Neural cell (in vitro differentiated cells): ENCODE results near the gene DNAJC8. TPM values are rescaled to one million over a fixed set of nuclear protein-coding genes. Genes with fewer than 3 reads are reported as not detected.

Experiments
- H2AFZ ChIP-seq: fragments of 200-600, 300-800 bp; sonication (generic), shearing (Covaris generic); 2 replicates; pipeline ENCODE4 v1.6.0; 2014; ENCODE audit warnings: low read depth, mild to moderate bottlenecking, antibody characterized with exemption, low read length, moderate library complexity
- H3F3A ChIP-seq: fragments of 200-600 bp; shearing (Covaris generic); 2 replicates; pipeline ENCODE4 v1.6.1; 2016; ENCODE audit warnings: mild to moderate bottlenecking, moderate library complexity, mixed read lengths, antibody characterized with exemption, low read length; ENCODE audit not compliant: insufficient read depth, poor library complexity, severe bottlenecking
- H3K27ac ChIP-seq: fragments of 200-600, 300-800 bp; sonication (generic), shearing (Covaris generic); 2 replicates; pipeline ENCODE4 v1.5.1; 2014; ENCODE audit warnings: mild to moderate bottlenecking, low read length, moderate library complexity
- H3K27me3 ChIP-seq: fragments of 300-800, 200-600 bp; sonication (generic), shearing (Covaris generic); 2 replicates; pipeline ENCODE4 v1.6.0; 2014; ENCODE audit warnings: mild to moderate bottlenecking, low read depth, low read length, moderate library complexity; ENCODE audit not compliant: insufficient read depth
- H3K36me3 ChIP-seq: fragments of 300-800, 200-600 bp; sonication (generic), shearing (Covaris generic); 2 replicates; pipeline ENCODE4 v1.5.1; 2014; ENCODE audit warnings: mild to moderate bottlenecking, antibody characterized with exemption, low read length, moderate library complexity; ENCODE audit not compliant: insufficient read depth
- H3K4me2 ChIP-seq: fragments of 300-800, 200-600 bp; sonication (generic), shearing (Covaris generic); 2 replicates; pipeline ENCODE4 v1.6.0; 2014; ENCODE audit warnings: mild to moderate bottlenecking, low read length
- H3K4me3 ChIP-seq: fragments of 300-800, 200-600 bp; sonication (generic), shearing (Covaris generic); 2 replicates; pipeline ENCODE4 v1.5.1; 2014; ENCODE audit warnings: mild to moderate bottlenecking, low read length, moderate library complexity
- H3K79me2 ChIP-seq: fragments of 200-600 bp; shearing (Covaris generic); replicated peaks from 2 replicates; pipeline ENCODE4 v1.6.0; 2014; ENCODE audit warnings: mild to moderate bottlenecking, low read length, moderate library complexity; ENCODE audit not compliant: insufficient read depth
- H3K9ac ChIP-seq: fragments of 300-800, 200-600 bp; sonication (generic), shearing (Covaris generic); 2 replicates; pipeline ENCODE4 v1.6.1; 2016; ENCODE audit warnings: mild to moderate bottlenecking, low read length, mixed read lengths
- H3K9me2 ChIP-seq: fragments of 200-600 bp; shearing (Covaris generic); 2 replicates; pipeline ENCODE4 v1.6.1; 2016; ENCODE audit warnings: mild to moderate bottlenecking, low read length, mixed read lengths; ENCODE audit not compliant: insufficient read depth
- H3K9me3 ChIP-seq: fragments of 200-600, 300-800 bp; sonication (generic), shearing (Covaris generic); 2 replicates; pipeline ENCODE4 v1.6.1; 2016; ENCODE audit warnings: mild to moderate bottlenecking, mixed run types, low read length, moderate library complexity, mixed read lengths
- H4K20me1 ChIP-seq: fragments of 200-600 bp; shearing (Covaris generic); 2 replicates; pipeline ENCODE4 v1.6.1; 2016; ENCODE audit warnings: mild to moderate bottlenecking, mixed run types; ENCODE audit not compliant: insufficient read depth
- CTCF ChIP-seq: fragments of 450-650 bp; IDR thresholded peaks from 2 replicates; pipeline ENCODE4 v1.5.1; 2014; ENCODE audit warnings: antibody characterized with exemption, mild to moderate bottlenecking, moderate library complexity; ENCODE audit not compliant: poor library complexity, severe bottlenecking
- EP300 ChIP-seq: fragments of 450-650 bp; conservative IDR thresholded peaks from 2 replicates; pipeline ENCODE4 v1.6.1; 2014; ENCODE audit warnings: antibody characterized with exemption, mild to moderate bottlenecking, moderate library complexity; ENCODE audit not compliant: poor library complexity, severe bottlenecking
- EZH2 ChIP-seq: fragments of 200-600, 300-800 bp; shearing (Covaris generic), sonication (generic); IDR thresholded peaks from 2 replicates; pipeline ENCODE4 v1.6.1; 2014; ENCODE audit warnings: antibody characterized with exemption, low read length, borderline replicate concordance, mild to moderate bottlenecking; ENCODE audit not compliant: insufficient read depth, poor library complexity, severe bottlenecking
- MXI1 ChIP-seq: fragments of 450-650 bp; conservative IDR thresholded peaks from 2 replicates; pipeline ENCODE4 v1.6.1; 2014; ENCODE audit warnings: antibody characterized with exemption, mild to moderate bottlenecking; ENCODE audit not compliant: poor library complexity, severe bottlenecking
- POLR2AphosphoS5 ChIP-seq: IDR thresholded peaks from 2 replicates; pipeline ENCODE4 v1.6.1; 2012
- RAD21 ChIP-seq: fragments of 450-650 bp; conservative IDR thresholded peaks from 2 replicates; pipeline ENCODE4 v1.6.1; 2014; ENCODE audit warnings: antibody characterized with exemption, mild to moderate bottlenecking, moderate library complexity
- REST ChIP-seq: IDR thresholded peaks from 2 replicates; pipeline ENCODE4 v1.6.1; 2012; ENCODE audit warnings: borderline replicate concordance
- SMC3 ChIP-seq: fragments of 450-650 bp; conservative IDR thresholded peaks from 2 replicates; pipeline ENCODE4 v1.6.1; 2014; ENCODE audit warnings: antibody characterized with exemption, mild to moderate bottlenecking, moderate library complexity; ENCODE audit not compliant: poor library complexity
- TAF1 ChIP-seq: IDR thresholded peaks from 2 replicates; pipeline ENCODE4 v1.6.1; 2012; ENCODE audit warnings: low read depth
- polyA plus RNA-seq: library from polyadenylated mRNA; depleted of rRNA; stranded (reverse); fragments of >200 nt; gene quantifications from 2 replicates; pipeline ENCODE4 v1.2.3, GENCODE V29; 2014

DNAJC8 gene
- polyA plus RNA-seq, 1 donor from 2014 or later, result 184 TPM

GRCh38 chr1:28269529-28269928 lies 36.7 kb upstream of the DNAJC8 start:
- H3K27me3 ChIP-seq, result no peaks in the 10 kb centered on the region
- no peaks in the 10 kb centered on the region for H3F3A ChIP-seq
- H3K9me2 ChIP-seq, result no peaks in the 10 kb centered on the region
- H3K36me3 ChIP-seq, result peaks cover 4% of the 10 kb centered on the region
- no peaks in the 10 kb centered on the region for H3K9me3 ChIP-seq
- H3K4me2 ChIP-seq, result no peak overlapping the region
- H3K27ac ChIP-seq, result no peak overlapping the region
- no peaks in the 10 kb centered on the region for H4K20me1 ChIP-seq
- H3K4me3 ChIP-seq, result no peak overlapping the region
- H3K9ac ChIP-seq, result no peak overlapping the region
- H2AFZ ChIP-seq, result no peak overlapping the region
- H3K79me2 ChIP-seq, result peaks cover 26% of the 10 kb centered on the region
- TF ChIP-seq CTCF (no peak), EZH2 (no peak), SMC3 (no peak), POLR2AphosphoS5 (no peak), EP300 (no peak), REST (no peak), TAF1 (no peak), RAD21 (no peak), MXI1 (no peak)

DNA sequence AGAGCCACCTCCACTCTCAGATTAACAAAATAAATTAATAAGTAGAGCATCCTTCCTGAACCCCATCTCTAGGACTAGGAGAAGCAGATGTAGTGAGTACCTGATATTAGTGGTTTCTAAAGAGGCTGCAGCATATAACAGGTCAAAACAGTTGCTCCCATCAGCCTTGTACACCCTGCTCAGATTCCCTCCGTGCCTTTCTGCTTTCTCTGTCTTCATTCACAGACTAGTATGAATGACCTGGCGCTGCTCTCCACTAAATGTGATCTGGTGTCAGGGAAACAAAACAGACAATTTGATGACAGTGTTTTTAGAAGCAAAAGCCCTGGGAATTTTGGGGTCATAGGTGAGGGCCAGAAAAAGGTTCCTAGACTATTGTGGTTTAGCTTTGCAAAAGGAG lies 34.8 kb upstream of the DNAJC8 start:
- no peaks in the 10 kb centered on the region for H3K9me2 ChIP-seq
- H3K9me3 ChIP-seq, result no peaks in the 10 kb centered on the region
- no peaks in the 10 kb centered on the region for H4K20me1 ChIP-seq
- H3K9ac ChIP-seq, result no peak overlapping the region
- H3K4me2 ChIP-seq, result no peak overlapping the region
- peaks cover 32% of the 10 kb centered on the region for H3K79me2 ChIP-seq
- H2AFZ ChIP-seq, result no peak overlapping the region
- H3K27me3 ChIP-seq, result no peaks in the 10 kb centered on the region
- no peaks in the 10 kb centered on the region for H3F3A ChIP-seq
- no peak overlapping the region for H3K27ac ChIP-seq
- TF ChIP-seq REST (no peak), TAF1 (no peak), EZH2 (no peak), CTCF (no peak), MXI1 (no peak), SMC3 (no peak), RAD21 (no peak), POLR2AphosphoS5 (no peak), EP300 (no peak)
- no peak overlapping the region for H3K4me3 ChIP-seq
- H3K36me3 ChIP-seq, result peaks cover 3% of the 10 kb centered on the region
